ENCODE measurements around the gene CRYBB1.

CRYBB1 gene

DNA sequence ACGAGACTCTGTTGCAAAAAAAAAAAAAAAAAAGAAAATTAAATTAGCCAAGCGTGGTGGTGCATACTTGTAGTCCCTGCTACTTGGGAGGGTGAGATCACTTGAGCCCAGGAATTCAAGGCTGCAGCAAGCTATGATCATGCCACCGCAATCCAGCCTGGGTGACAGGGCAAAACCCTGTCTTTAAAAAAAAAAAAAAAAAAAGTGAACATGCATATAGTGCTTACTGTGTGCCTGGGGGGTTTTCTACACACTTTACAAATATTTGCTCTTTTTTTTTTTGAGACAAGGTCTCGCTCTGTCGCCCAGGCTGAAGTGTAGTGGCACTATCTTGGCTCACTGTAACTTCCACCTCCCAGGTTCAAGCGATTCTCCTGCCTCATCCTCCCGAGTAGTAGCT lies 40.7 kb downstream of the CRYBB1 start:
- DNase-seq (ENCODE audit: low read depth in 2 of 2): no peak

GRCh38 chr22:26576026-26576680 lies 41.7 kb downstream of the CRYBB1 start:
- DNase-seq (ENCODE audit: low read depth in 2 of 2): no peak

DNA sequence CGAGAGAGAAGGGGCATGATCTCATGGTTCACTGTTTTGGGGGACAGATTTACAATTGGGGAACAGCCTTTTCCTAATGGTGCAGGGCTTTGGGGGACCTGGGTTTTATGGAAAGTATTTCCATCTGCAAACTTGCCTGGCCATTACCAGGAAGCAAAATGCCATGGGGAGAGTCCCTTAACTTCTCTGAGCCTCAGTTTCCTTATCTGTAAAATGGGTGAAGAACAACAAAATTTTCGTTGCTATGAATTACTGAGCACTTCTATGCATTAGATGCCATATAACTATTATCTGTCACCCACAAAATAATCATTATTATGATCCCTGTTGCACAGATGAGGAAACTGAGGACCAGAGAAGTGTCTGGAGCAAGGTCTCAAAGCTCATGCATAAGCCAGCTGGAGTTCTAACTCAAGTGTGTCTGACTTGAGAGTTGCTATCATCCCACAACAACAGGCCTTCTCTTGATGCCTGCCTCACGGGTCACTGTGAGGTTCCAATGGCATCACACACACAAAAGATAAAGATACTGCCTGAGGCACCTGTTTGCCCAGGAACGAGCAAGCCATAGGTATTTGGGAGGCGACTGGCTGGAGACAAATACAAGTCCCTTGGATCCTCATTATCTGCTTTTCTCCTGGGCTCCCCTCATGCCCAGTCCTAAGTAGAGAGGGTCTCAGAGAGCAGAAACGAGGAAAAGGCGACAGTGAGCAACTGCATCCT lies 43.7 kb downstream of the CRYBB1 start:
- DNase-seq (ENCODE audit: low read depth in 2 of 2): no peak

- no peak for DNase-seq (ENCODE audit: low read depth in 2 of 2)
These were observed 44.7 kb downstream of the CRYBB1 start for GRCh38 chr22:26573026-26573662.

DNA sequence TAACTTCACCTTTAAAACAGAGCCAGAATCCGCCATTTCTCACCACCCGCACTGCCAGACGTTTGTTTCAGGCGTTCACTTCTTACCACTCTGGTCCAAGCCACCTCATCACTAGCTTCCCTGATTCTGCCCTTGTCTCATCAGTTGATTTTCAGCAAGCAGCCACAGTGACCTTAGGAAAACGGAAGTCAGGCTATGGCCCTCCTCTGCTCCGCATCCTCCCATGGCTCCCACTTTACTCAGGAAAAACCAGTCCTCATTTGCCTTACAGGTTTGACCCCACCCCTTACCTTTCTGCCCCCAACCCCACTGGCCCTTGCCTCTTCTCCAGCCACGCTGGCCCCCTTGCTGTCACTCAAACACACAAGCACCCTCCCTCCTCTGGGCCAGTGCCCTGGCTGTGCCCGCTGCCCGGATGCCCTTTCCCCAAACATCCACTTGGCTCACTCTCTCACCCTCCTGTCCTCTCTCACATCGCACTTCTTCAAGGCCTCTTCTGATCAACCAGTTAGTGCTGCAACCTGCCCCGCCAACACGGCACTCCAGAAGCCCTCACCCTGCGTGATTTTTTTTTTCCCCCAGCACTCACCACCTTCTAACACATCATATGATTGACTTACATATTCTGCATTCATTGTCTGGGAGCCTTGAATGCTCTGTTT lies 46.8 kb downstream of the CRYBB1 start:
- DNase-seq (ENCODE audit: low read depth in 2 of 2): no peak

DNA sequence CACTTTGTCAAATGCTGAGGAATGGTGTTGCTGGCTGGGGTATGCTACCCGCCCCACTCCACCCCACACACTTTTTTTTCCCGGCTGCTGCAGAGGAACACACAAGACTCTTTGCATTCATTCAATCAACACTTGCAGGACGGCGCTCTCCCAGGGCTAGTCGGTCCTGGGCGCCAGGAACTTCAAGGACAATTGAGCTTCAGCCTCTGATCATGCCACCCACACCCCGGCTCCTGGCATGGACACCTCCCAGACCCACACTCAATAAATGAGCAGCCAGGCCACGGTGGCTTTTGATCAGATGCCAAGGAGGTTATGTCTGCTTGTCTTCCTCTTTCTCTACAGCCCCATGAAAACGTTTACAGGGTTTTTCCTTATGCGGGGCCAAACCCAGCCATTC lies 47.7 kb downstream of the CRYBB1 start:
- DNase-seq (ENCODE audit: low read depth in 2 of 2): no peak

DNA sequence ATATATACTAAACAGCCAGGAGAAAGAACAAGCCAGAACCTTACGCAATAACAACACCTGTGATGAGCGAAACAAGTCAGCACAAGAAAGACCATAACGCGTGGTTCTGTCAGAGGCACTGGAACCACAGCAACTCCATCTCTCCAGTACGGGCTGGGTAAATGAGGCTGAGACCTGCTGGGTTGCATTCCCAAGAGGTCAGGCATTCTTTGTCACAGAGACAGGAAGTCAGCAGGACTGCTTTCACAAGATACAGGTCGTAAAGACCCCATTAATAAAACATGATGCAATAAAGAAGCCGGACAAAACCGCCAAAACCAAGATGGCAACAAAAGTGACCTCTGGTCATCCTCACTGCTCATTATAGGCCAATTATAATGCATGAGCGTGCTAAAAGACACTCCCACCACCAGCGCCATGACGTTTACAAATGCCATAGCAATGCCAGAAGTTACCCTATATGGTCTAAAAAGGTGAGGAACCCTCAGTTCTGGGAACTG lies 49.6 kb downstream of the CRYBB1 start:
- no peak for DNase-seq (ENCODE audit: low read depth in 2 of 2)

- DNase-seq (ENCODE audit: low read depth in 2 of 2): no peak
These were observed 50.2 kb downstream of the CRYBB1 start for GRCh38 chr22:26567610-26568009.

GRCh38 chr22:26566994-26567393 lies 50.8 kb downstream of the CRYBB1 start:
- DNase-seq (ENCODE audit: low read depth in 2 of 2): no peak

GRCh38 chr22:26565889-26566288 lies 51.9 kb downstream of the CRYBB1 start:
- no peak for DNase-seq (ENCODE audit: low read depth in 2 of 2)

DNA sequence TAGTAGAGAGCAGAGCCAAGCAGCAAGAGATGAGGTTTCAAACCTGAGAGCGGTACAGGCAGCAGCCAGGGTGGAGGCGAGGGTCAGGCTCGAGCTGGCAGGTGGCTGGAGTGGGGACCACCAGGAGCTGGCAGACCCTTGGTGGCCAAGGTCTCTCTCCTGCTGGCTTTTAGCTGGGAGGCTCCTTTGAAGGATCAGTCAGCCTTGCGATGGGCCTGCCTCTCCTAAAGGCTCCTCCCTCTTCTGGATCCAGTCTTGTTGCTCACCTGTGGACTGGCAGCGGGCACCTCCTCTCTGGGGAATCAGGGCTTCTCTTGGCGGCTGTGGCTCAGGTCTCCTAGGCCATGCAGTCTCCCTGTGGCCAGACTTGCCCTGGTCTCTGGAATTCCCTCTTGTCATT lies 52.6 kb downstream of the CRYBB1 start:
- no peak for DNase-seq (ENCODE audit: low read depth in 2 of 2)

- DNase-seq (ENCODE audit: low read depth in 2 of 2): no peak
These were observed 53.2 kb downstream of the CRYBB1 start for GRCh38 chr22:26564672-26565071.

- DNase-seq (ENCODE audit: low read depth in 2 of 2): no peak
These were observed 53.6 kb downstream of the CRYBB1 start for GRCh38 chr22:26564181-26564580.

GRCh38 chr22:26563022-26563421 lies 54.8 kb downstream of the CRYBB1 start:
- DNase-seq (ENCODE audit: low read depth in 2 of 2): no peak

- DNase-seq (ENCODE audit: low read depth in 2 of 2): no peak
These were observed 55.9 kb downstream of the CRYBB1 start for GRCh38 chr22:26561756-26562417.

DNA sequence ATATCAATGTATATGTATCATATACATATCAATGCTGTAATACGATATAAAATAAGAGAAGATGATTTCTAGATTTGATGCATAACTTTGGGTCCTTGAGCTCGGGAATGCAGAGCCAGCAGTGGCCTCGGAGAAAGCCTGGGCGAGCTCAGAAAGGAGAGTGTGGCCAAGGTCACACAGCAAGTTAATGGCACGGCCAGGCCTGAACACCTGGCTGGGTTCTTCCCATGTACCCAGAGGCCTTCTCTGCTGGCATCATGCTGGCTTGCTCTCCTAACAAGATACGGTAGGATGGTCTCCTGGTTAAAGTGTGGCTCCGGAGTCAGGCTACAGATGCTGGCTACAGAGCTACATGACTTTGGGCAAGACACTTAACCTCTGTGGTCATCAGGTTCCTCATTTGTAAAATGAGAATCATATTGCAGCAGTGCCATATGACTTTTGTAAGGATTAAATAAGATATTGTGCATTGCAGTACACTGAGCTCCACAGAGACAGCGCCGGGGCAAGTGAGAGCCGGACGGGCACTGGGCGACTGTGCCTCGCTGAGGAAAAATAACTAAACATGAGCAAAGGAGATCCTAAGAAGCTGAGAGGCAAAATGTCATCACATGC lies 57.8 kb downstream of the CRYBB1 start:
- no peak for DNase-seq (ENCODE audit: low read depth in 2 of 2)

GRCh38 chr22:26558248-26558895 lies 59.5 kb downstream of the CRYBB1 start:
- DNase-seq (ENCODE audit: low read depth in 2 of 2): no peak

- DNase-seq (ENCODE audit: low read depth in 2 of 2): no peak
These were observed 60.9 kb downstream of the CRYBB1 start for GRCh38 chr22:26556904-26557303.

GRCh38 chr22:26555478-26555877 lies 62.3 kb downstream of the CRYBB1 start:
- DNase-seq (ENCODE audit: low read depth in 2 of 2): no peak

- DNase-seq (ENCODE audit: low read depth in 2 of 2): no peak
These were observed 62.9 kb downstream of the CRYBB1 start for GRCh38 chr22:26554956-26555355.
